Measurements from ENCODE around the gene TDRD9. TPM values are rescaled to one million over a fixed set of nuclear protein-coding genes. Genes with fewer than 3 reads are reported as not detected.

TDRD9 gene
- total and polyA plus RNA-seq, 2 experiments from 2014 or later = 0.24 TPM; not detected in 1

DNA sequence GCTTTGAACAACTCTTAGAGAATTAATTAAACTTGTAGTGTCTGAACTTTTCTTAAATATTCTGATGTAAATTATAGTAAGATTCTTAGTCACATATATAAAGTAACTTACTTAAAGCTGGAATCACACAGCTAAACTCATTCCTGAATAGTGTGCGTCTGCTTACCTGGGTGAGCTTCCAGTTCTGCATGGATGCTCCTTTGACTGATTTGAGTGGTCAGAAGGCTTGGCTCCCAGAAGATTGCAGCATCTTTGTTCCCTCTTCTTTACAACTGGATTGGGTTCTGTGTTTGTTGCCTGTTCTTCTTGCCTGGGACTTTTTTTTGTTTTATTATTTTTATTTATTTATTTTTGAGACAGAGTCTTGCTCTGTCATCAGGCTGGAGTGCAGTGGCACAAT lies 90.8 kb downstream of the TDRD9 start:
- Mint-ChIP-seq H3K36me3 (ENCODE audit: low read depth) (no peaks in the 10 kb centered on the region), H3K4me1 (no peaks in the 10 kb centered on the region), H3K27ac (no peak overlapping the region), H3K27me3 (ENCODE audit: insufficient read depth, low read depth, poor library complexity) (peaks cover 6% of the 10 kb centered on the region), H3K9me3 (no peaks in the 10 kb centered on the region), H3K4me3 (no peak overlapping the region)
- no peak overlapping the region for H3K27ac ChIP-seq (ENCODE audit: low read depth)
- no peaks in the 10 kb centered on the region for H3K4me1 ChIP-seq (ENCODE audit: insufficient read depth)
- no peaks in the 10 kb centered on the region for H3K27me3 ChIP-seq (ENCODE audit: insufficient read depth)
- no peak overlapping the region for H3K4me2 ChIP-seq
- no peaks in the 10 kb centered on the region for H3K36me3 ChIP-seq (ENCODE audit: insufficient read depth)
- no peak overlapping the region for H2AFZ ChIP-seq
- DNase-seq (ENCODE audit: low spot score) (no peak), ATAC-seq (no peak)
- no peak for TF ChIP-seq CREB1 (CRISPR knock-in tag; IDR thresholded peaks at IDR 0.05; ENCODE audit: low read depth)
- no peak for TF ChIP-seq ZNF114 (CRISPR knock-in tag; IDR thresholded peaks at IDR 0.05)
- no peak for TF ChIP-seq EZH2phosphoT487 (IDR thresholded peaks at IDR 0.05; ENCODE audit: unreplicated experiment)
- TF ChIP-seq, protein P1, sequence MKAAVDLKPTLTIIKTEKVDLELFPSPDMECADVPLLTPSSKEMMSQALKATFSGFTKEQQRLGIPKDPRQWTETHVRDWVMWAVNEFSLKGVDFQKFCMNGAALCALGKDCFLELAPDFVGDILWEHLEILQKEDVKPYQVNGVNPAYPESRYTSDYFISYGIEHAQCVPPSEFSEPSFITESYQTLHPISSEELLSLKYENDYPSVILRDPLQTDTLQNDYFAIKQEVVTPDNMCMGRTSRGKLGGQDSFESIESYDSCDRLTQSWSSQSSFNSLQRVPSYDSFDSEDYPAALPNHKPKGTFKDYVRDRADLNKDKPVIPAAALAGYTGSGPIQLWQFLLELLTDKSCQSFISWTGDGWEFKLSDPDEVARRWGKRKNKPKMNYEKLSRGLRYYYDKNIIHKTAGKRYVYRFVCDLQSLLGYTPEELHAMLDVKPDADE (IDR thresholded peaks at IDR 0.05) = no peak
- TF ChIP-seq STAT1 (IDR thresholded peaks at IDR 0.05; ENCODE audit: unreplicated experiment) = no peak
- TF ChIP-seq NANOG (IDR thresholded peaks at IDR 0.05; ENCODE audit: borderline replicate concordance) = no peak
- TF ChIP-seq EZH2 (IDR thresholded peaks at IDR 0.05; ENCODE audit: low read depth, unreplicated experiment) = no peak
- TF ChIP-seq, protein P2, sequence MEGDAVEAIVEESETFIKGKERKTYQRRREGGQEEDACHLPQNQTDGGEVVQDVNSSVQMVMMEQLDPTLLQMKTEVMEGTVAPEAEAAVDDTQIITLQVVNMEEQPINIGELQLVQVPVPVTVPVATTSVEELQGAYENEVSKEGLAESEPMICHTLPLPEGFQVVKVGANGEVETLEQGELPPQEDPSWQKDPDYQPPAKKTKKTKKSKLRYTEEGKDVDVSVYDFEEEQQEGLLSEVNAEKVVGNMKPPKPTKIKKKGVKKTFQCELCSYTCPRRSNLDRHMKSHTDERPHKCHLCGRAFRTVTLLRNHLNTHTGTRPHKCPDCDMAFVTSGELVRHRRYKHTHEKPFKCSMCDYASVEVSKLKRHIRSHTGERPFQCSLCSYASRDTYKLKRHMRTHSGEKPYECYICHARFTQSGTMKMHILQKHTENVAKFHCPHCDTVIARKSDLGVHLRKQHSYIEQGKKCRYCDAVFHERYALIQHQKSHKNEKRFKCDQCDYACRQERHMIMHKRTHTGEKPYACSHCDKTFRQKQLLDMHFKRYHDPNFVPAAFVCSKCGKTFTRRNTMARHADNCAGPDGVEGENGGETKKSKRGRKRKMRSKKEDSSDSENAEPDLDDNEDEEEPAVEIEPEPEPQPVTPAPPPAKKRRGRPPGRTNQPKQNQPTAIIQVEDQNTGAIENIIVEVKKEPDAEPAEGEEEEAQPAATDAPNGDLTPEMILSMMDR (conservative IDR thresholded peaks at IDR 0.05; ENCODE audit: low read depth in 2 of 2) = no peak
- TF ChIP-seq POLR2AphosphoS5 (IDR thresholded peaks at IDR 0.05; ENCODE audit: low read depth) = no peak
- no peak for TF ChIP-seq REST (IDR thresholded peaks at IDR 0.05; ENCODE audit: unreplicated experiment)
- no peak for TF ChIP-seq ZNF331 (CRISPR knock-in tag; IDR thresholded peaks at IDR 0.05; ENCODE audit: low read depth)
- TF ChIP-seq JUNB (IDR thresholded peaks at IDR 0.05; ENCODE audit: unreplicated experiment) = no peak
- TF ChIP-seq ZNF462 (CRISPR knock-in tag; IDR thresholded peaks at IDR 0.05) = no peak
- H3K4me3 ChIP-seq = no peak overlapping the region
- H4K20me1 ChIP-seq (replicated peaks; ENCODE audit: insufficient read depth) = no peaks in the 10 kb centered on the region
- no peaks in the 10 kb centered on the region for H3K9me2 ChIP-seq (ENCODE audit: insufficient read depth)
- H3F3A ChIP-seq (replicated peaks; ENCODE audit: low read depth) = no peaks in the 10 kb centered on the region
- no peaks in the 10 kb centered on the region for H3K79me2 ChIP-seq (replicated peaks; ENCODE audit: insufficient read depth)

Measured in GM23338 (cell line).